NCI-H2171 (cell line): ENCODE measurements around the gene PKMYT1.
"Not testable (repeated sequence)": the region's sequence is repeated elsewhere in the genome, so short reads cannot be mapped to it uniquely, and the experiment has no call there.

Experiments
- DNase-seq: peaks from one replicate; lab custom pipeline; 2025; lab: John Stamatoyannopoulos, UW

The PKMYT1 gene

GRCh38 chr16:2959206-2959605, 21.0 kb downstream of the PKMYT1 start:
- DNase-seq: no peak

DNA sequence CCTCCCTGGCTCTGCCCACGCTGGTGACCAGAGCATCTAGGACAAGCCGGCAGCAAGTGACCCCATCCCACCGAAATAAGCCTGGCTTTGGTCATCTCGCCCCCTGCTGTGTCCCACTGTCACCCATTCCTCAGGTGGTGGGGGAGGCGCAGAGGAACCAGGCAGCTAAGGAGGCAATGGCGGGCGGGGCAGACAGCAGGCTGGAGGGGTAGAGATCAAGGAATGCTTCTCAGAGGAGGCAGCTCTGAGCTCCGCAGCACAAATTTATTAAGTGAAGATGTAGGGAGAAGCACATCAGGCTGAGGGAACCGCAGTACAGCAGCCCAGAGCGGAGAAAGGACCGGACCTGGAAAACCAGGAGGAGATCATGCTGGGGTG, 23.7 kb downstream of the PKMYT1 start:
- DNase-seq: no peak

DNA sequence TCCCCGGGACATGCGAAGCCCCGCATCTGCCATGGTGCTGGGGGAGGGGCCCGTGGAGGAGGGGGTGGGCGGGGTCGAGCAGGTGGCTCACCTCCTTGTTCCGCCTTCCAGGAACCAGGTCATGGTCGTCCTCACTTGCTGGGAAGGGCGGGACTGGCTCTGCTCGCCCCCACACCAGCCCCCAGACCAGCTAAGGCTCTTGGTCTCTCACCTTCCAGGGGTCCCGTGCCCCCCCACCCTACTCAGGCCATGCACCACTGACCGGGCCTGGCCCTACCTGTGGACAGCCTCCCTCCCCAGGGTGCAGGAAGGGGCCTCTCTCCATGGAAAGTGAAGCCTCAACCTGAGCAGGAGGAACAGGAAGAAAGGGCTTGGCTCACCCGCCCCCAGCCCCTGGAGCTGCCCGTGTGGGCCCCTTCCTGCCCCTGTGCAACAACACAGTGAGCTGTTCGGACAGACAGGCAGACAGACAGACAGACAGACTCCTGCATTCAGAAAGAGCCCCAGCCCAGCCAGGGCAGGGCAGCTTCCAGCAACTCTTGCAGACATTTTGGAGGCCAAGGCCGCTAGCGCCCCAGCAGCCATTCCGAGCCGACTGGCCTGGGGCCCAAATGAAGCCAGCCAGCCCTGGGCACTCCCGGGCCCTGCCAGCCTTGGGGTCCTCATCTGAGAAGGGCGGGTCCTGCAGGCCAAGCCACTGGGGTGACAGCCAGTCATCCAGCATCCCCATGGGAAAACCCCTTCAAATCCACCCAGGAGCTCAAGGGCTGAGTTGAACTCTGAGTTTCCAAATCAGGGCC, 24.3 kb downstream of the PKMYT1 start:
- DNase-seq: no peak

DNA sequence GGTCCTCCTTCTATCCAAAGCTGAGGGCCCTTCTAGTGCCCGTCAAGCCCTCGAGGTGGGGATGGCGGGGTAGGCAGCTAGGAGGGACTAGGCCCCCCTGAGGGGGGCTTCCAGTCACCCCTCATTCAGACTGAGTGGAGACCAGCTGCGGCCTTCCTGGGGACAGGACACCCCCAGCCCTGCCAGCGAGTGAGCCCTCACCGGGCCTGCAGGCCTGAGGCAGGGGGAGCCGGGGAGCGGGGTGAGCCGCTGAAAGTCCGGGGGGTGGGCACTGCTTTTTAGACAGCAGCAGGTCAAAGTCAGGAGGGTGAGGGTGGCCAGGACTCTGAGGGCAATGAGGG, 24.8 kb downstream of the PKMYT1 start:
- DNase-seq: no peak

DNA sequence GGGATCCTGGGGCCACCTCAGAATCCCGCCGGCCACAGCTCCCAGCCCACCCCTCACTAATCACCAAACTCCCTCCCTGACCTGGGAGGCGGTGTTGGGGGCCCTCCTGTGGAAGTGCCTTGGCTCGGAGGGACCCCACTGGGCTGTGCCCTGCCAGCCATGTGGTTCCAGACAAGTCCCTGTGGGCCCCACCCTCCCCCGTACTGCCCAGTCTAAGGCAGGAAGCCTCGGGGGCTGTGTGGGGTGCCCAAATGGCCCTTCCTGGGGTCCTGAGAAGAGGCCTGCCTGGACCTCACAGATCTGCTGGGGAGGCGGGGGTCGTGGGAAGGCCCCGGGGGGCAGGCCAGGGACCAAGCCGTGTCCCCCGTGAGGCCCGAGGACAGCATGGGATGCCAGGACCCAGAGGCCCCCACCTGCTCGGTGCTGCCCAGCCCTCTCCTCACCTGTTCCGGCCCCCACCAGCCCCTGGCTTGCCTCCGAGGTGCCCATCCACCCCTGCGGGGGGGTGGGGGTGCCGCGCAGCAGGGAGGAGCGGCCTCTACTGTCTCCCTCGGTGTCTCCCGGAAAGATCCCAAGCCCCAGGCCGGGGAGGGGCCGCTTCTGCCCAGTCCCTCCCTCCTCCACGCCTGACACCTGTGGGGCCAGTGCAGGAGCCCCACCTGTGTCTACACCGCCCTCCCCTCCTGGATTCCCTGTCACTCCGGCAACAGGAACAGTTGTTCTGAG, 25.4 kb downstream of the PKMYT1 start:
- DNase-seq: no peak

DNA sequence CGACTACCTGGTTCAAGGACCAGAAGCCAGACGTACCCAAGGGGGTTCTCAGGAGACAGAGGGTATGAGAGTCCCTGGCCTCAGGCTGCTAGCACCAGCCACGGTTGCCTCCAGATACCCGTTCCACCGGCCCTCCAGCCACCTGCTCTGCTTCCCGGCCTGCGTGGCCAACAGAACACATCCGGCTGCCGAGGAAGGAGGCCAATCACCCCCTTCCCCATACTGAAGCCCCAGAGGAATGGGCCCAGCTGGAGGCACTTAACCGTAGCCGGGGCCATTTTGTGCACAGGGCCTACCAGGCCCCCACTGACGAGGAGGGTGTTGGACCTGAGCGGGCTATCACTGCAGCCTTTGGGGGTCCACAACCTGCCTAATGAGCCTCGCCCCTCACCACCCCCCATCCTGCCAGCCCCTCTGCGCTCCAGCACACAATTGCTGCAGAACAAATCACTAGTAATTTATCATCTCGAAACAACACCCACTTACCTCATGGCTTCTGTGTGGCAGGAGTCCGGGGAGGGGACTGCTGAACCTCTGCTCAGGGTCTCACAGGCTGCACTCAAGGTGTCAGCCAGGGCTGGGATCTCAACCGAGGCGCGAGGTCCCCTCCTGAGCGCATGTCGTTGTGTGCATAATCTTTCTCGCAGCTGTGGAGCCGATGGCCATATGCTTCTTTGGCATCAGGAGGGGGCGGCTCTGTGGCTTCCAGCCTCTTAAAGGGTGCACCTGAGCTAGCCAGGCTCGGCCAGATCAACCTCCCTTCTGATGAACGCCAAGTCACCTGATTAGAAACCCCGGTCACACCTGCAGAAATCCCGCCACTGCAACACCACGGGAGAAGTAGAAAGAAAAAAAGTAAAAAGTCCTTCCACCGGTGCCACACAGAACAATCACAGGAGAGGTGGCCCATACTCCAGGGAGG, 26.3 kb downstream of the PKMYT1 start:
- DNase-seq: peak; percentile 53

- DNase-seq: peak; percentile 23
Observed at GRCh38 chr16:2952679-2953078, 27.6 kb downstream of the PKMYT1 start.

DNA sequence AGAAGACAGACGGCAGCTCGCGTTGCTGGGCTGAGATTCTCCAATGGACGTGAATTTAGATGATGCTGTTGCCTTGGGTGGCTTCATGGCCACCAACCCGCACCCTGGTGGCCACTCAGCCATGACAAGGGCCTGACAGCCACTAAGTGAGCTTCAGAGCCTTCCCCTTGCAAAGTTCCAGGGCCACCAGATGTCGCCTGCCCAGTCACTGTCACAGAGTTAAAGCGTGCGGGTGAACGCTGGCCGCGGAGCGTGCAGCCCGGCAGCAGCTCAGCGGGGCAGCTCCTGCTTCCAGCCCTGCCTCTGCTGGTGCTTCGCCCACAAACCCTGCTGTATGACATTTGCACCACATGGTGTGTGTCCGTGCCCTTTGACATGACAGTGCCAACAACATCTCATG, 29.5 kb downstream of the PKMYT1 start:
- DNase-seq: no peak

GRCh38 chr16:2950353-2950724, 29.9 kb downstream of the PKMYT1 start:
- no peak for DNase-seq

- DNase-seq: no peak
Observed at GRCh38 chr16:2949705-2950352, 30.4 kb downstream of the PKMYT1 start.

GRCh38 chr16:2948807-2949704, 31.2 kb downstream of the PKMYT1 start:
- no peak for DNase-seq

DNA sequence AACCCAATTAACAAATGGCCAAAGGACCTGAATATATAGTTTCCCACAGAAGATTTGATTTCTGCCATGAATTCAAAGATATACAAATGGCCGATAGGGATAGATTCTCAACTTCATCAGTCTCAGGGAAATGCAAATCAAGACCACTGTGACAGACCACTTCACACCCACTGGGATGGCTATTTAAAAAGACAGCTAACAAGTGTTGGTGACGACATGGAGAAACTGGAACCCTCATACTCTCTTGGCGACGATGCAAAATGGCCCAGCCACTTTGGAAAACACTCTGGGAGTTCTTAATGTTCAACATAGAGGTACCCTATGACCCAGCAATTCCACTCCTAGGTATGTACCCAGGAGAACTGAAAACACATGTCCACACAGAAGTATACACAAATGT, 33.6 kb downstream of the PKMYT1 start:
- no peak for DNase-seq

- DNase-seq: not testable (repeated sequence)
Observed at GRCh38 chr16:2943716-2944115, 36.5 kb downstream of the PKMYT1 start.

GRCh38 chr16:2942045-2942444, 38.2 kb downstream of the PKMYT1 start:
- DNase-seq: no peak

GRCh38 chr16:2939968-2940367, 40.3 kb downstream of the PKMYT1 start:
- DNase-seq: no peak

GRCh38 chr16:2938206-2938605, 42.0 kb downstream of the PKMYT1 start:
- DNase-seq: no peak

- DNase-seq: no peak
Observed at GRCh38 chr16:2937170-2937569, 43.1 kb downstream of the PKMYT1 start.

GRCh38 chr16:2936436-2937011, 43.7 kb downstream of the PKMYT1 start:
- no peak for DNase-seq

- no peak for DNase-seq
Observed at GRCh38 chr16:2934450-2934849, 45.8 kb downstream of the PKMYT1 start.

GRCh38 chr16:2933701-2934100, 46.5 kb downstream of the PKMYT1 start:
- DNase-seq: no peak

DNA sequence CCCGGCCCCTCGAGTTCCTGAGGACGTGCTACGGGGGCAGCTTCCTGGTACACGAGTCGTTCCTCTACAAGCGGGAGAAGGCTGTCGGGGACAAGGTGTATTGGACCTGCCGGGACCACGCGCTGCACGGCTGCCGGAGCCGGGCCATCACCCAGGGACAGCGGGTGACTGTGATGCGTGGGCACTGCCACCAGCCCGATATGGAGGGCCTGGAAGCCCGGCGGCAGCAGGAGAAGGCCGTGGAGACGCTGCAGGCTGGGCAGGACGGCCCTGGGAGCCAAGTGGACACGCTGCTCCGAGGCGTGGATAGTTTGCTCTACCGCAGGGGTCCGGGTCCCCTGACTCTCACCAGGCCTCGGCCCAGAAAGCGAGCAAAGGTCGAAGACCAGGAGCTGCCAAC, 47.1 kb downstream of the PKMYT1 start:
- DNase-seq: no peak
